ENCODE results near the gene TENM4. TPM values are rescaled to one million over a fixed set of nuclear protein-coding genes. Genes with fewer than 3 reads are reported as not detected.

TENM4 gene
- total and polyA plus RNA-seq, 2 of the 13 experiments (the other 11 are each of a cell fraction or from before 2014, with no cell fraction given) = not detected

GRCh38 chr11:79449040-79449439 is 8.2 kb upstream of the TENM4 start (continued):
- TF ChIP-seq ZNF484 (CRISPR knock-in tag; IDR thresholded peaks at IDR 0.05; ENCODE audit: borderline replicate concordance, low read depth) = no peak
- TF ChIP-seq PAX8 (CRISPR knock-in tag; IDR thresholded peaks at IDR 0.05; ENCODE audit: borderline replicate concordance) = no peak
- TF ChIP-seq ZNF557 (CRISPR knock-in tag; IDR thresholded peaks at IDR 0.05) = no peak
- TF ChIP-seq DZIP1 (CRISPR knock-in tag; IDR thresholded peaks at IDR 0.05) = no peak
- no peak for TF ChIP-seq GPBP1L1 (CRISPR knock-in tag; IDR thresholded peaks at IDR 0.05)
- no peak for TF ChIP-seq ZNF687 (CRISPR knock-in tag; IDR thresholded peaks at IDR 0.05)
- TF ChIP-seq ZNF160 (CRISPR knock-in tag; IDR thresholded peaks at IDR 0.05) = no peak
- no peak for TF ChIP-seq ETV5 (CRISPR knock-in tag; IDR thresholded peaks at IDR 0.05; ENCODE audit: borderline replicate concordance)
- no peak for TF ChIP-seq RNF219 (CRISPR knock-in tag; IDR thresholded peaks at IDR 0.05)
- no peak for TF ChIP-seq ZUFSP (CRISPR knock-in tag; IDR thresholded peaks at IDR 0.05; ENCODE audit: borderline replicate concordance)

Data from HepG2 (cell line).